Mammary epithelial cell (primary cell): ENCODE measurements around the gene ARL6.

ENCODE experiments used
- EZH2 ChIP-seq: IDR thresholded peaks from 2 replicates; pipeline ENCODE4 v1.6.1; 2012; ENCODE audit warnings: low read length, inconsistent platforms, borderline replicate concordance
- TF ChIP-seq, protein P1 (sequence below), 2 donors: IDR thresholded peaks in 1 of 2; conservative IDR thresholded peaks in 1 of 2; 2 replicates each; pipeline ENCODE4 v1.5.1; 2011 to 2012; ENCODE audit warnings: inconsistent platforms in 2 of 2, low read length in 2 of 2, mild to moderate bottlenecking in 2 of 2, control low read depth in 1 of 2, low read depth in 1 of 2; ENCODE audit not compliant: insufficient read depth in 1 of 2; ENCODE audit errors: extremely low read depth in 1 of 2

DNA sequence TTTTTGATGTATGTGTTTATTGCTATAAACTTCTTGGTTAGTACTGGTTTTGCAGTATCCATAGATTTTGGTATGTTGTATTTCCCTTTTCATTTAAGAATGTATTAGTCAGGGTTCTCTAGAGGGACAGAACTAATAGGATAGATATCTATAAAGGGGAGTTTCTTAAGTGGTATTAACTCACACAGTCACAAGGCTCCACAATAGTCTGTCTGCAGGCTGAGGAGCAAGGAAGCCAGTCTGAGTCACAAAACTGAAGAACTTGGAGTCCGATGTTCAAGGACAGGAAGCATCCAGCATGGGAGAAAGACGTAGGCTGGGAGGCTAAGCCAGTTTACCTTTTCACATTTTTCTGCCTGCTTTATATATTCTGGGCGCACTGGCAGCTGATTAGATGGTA is 8.4 kb downstream of the ARL6 start:
- TF ChIP-seq, protein P1, sequence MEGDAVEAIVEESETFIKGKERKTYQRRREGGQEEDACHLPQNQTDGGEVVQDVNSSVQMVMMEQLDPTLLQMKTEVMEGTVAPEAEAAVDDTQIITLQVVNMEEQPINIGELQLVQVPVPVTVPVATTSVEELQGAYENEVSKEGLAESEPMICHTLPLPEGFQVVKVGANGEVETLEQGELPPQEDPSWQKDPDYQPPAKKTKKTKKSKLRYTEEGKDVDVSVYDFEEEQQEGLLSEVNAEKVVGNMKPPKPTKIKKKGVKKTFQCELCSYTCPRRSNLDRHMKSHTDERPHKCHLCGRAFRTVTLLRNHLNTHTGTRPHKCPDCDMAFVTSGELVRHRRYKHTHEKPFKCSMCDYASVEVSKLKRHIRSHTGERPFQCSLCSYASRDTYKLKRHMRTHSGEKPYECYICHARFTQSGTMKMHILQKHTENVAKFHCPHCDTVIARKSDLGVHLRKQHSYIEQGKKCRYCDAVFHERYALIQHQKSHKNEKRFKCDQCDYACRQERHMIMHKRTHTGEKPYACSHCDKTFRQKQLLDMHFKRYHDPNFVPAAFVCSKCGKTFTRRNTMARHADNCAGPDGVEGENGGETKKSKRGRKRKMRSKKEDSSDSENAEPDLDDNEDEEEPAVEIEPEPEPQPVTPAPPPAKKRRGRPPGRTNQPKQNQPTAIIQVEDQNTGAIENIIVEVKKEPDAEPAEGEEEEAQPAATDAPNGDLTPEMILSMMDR (conservative IDR thresholded peaks at IDR 0.05 in 1 of 2, IDR thresholded peaks at IDR 0.05 in 1 of 2; ENCODE audit: extremely low read depth in 1 of 2, insufficient read depth in 1 of 2, low read depth in 1 of 2, low read length in 2 of 2) = no peak
- no peak for TF ChIP-seq EZH2
